A673 (cell line): ENCODE results near the gene CA7. TPM values are rescaled to one million over a fixed set of nuclear protein-coding genes. Genes with fewer than 3 reads are reported as not detected.
A peak's percentile ranks its signal among the peaks of the same experiment; 100 is the strongest.

Experiments used
- BruUV-seq: library from RNA; stranded (reverse); fragments of 400-500 nt; replicated peaks from 2 replicates; lab custom pipeline; 2021; lab: Mats Ljungman, UMichigan
- CTCF ChIA-PET: fragments of 300-600 bp; sonication (Branson Sonifier 250); formaldehyde crosslinking; loops from one replicate; lab custom pipeline; 2022; ENCODE audit warnings: antibody characterized with exemption; lab: Charles Lee
- POLR2A ChIA-PET: fragments of 300-600 bp; sonication (Branson Sonifier 250); formaldehyde crosslinking; loops from one replicate; lab custom pipeline; 2022; ENCODE audit warnings: antibody characterized with exemption; ENCODE audit not compliant: low non-redundant PET; lab: Charles Lee
- DNase-seq: peaks from one replicate; pipeline ENCODE4 v3.0.0-alpha.2; 2015; ENCODE audit warnings: low spot score
- H3K27ac ChIP-seq: fragments of 200-600 bp; sonication (generic); 2 replicates; pipeline ENCODE4 v1.5.1; 2016; ENCODE audit warnings: mixed run types, low read depth, mild to moderate bottlenecking, mixed read lengths, antibody characterized with exemption, low read length; ENCODE audit not compliant: poor library complexity, severe bottlenecking
- H3K27me3 ChIP-seq: fragments of 200-600 bp; sonication (generic); replicated peaks from 2 replicates; pipeline ENCODE4 v1.6.1; 2017; ENCODE audit warnings: mixed run types, low read depth, mild to moderate bottlenecking, mixed read lengths, antibody characterized with exemption, low read length; ENCODE audit not compliant: insufficient read depth, poor library complexity
- H3K36me3 ChIP-seq: fragments of 200-600 bp; sonication (generic); 2 replicates; pipeline ENCODE4 v1.6.1; 2016; ENCODE audit warnings: mixed run types, mild to moderate bottlenecking, mixed read lengths, antibody characterized with exemption, low read length; ENCODE audit not compliant: insufficient read depth, poor library complexity, severe bottlenecking
- H3K4me1 ChIP-seq: fragments of 200-600 bp; sonication (generic); 2 replicates; pipeline ENCODE4 v1.6.1; 2017; ENCODE audit warnings: mixed run types, mild to moderate bottlenecking, mixed read lengths, antibody characterized with exemption, low read length; ENCODE audit not compliant: insufficient read depth, poor library complexity, severe bottlenecking
- H3K4me3 ChIP-seq: fragments of 200-600 bp; sonication (generic); 2 replicates; pipeline ENCODE4 v1.5.1; 2016; ENCODE audit warnings: low read depth, mixed run types, mild to moderate bottlenecking, mixed read lengths, low read length; ENCODE audit not compliant: poor library complexity, severe bottlenecking
- H3K9me3 ChIP-seq: fragments of 200-600 bp; sonication (generic); 2 replicates; pipeline ENCODE4 v1.6.1; 2016; ENCODE audit warnings: mixed run types, low read depth, mild to moderate bottlenecking, mixed read lengths, antibody characterized with exemption, low read length; ENCODE audit not compliant: poor library complexity, severe bottlenecking
- EZH2 ChIP-seq: fragments of 200-600 bp; sonication (generic); IDR thresholded peaks from 2 replicates; pipeline ENCODE4 v1.6.1; 2017; ENCODE audit warnings: borderline replicate concordance, low read depth, mild to moderate bottlenecking, mixed read lengths, antibody characterized with exemption, low read length; ENCODE audit not compliant: poor library complexity, severe bottlenecking
- intact Hi-C: fragments of 100-400 bp; cut with micrococcal nuclease; formaldehyde crosslinking; loops from one replicate; pipeline ENCODE4 v1.10.0; 2022; ENCODE audit not compliant: unreplicated experiment
- total RNA-seq: library from RNA; stranded (reverse); gene quantifications from 2 replicates; pipeline ENCODE4 v1.2.3, GENCODE V29; 2021
- TF ChIP-seq, protein P1 (sequence below): fragments of 300-800, 200-600 bp; sonication (generic); conservative IDR thresholded peaks from 2 replicates; pipeline ENCODE4 v1.5.1; 2017; ENCODE audit warnings: low read depth, mild to moderate bottlenecking, antibody characterized with exemption, low read length, moderate library complexity, mixed read lengths

The CA7 gene
- total RNA-seq, 1 experiment from 2014 or later = not detected

GRCh38 chr16:66894055-66894454 is 49.8 kb downstream of the CA7 start:
- DNase-seq = no peak
- intact Hi-C loops = loop anchor here (10.0 kb wide), 1 partner anchor 261 kb away; the partner anchor contains the start of genes B3GNT9, FBXL8 and TRADD
- no peak overlapping the region for H3K27ac ChIP-seq
- BruUV-seq = no TSS peak
- TF ChIP-seq, protein P1, sequence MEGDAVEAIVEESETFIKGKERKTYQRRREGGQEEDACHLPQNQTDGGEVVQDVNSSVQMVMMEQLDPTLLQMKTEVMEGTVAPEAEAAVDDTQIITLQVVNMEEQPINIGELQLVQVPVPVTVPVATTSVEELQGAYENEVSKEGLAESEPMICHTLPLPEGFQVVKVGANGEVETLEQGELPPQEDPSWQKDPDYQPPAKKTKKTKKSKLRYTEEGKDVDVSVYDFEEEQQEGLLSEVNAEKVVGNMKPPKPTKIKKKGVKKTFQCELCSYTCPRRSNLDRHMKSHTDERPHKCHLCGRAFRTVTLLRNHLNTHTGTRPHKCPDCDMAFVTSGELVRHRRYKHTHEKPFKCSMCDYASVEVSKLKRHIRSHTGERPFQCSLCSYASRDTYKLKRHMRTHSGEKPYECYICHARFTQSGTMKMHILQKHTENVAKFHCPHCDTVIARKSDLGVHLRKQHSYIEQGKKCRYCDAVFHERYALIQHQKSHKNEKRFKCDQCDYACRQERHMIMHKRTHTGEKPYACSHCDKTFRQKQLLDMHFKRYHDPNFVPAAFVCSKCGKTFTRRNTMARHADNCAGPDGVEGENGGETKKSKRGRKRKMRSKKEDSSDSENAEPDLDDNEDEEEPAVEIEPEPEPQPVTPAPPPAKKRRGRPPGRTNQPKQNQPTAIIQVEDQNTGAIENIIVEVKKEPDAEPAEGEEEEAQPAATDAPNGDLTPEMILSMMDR = no peak
- no peak for TF ChIP-seq EZH2
- H3K4me3 ChIP-seq = no peak overlapping the region
- POLR2A ChIA-PET = no interaction called here
- H3K9me3 ChIP-seq = no peaks in the 10 kb centered on the region
- H3K36me3 ChIP-seq = peaks cover 3% of the 10 kb centered on the region
- no peaks in the 10 kb centered on the region for H3K27me3 ChIP-seq
- no peaks in the 10 kb centered on the region for H3K4me1 ChIP-seq
- CTCF ChIA-PET = interaction anchor here (0.6 kb wide), 1 partner anchor 23 kb away, joined by 3 read pairs; no protein-coding TSS in a partner anchor

- Histone ChIP-seq H3K4me1 (peaks cover 8% of the 10 kb centered on the region), H3K4me3 (no peak overlapping the region), H3K9me3 (no peaks in the 10 kb centered on the region), H3K27ac (no peak overlapping the region), H3K36me3 (no peaks in the 10 kb centered on the region), H3K27me3 (no peaks in the 10 kb centered on the region)
- CTCF ChIA-PET = interaction anchor here (0.5 to 1.6 kb wide), 4 partner anchors 34 to 275 kb away, joined by 3 to 11 read pairs (median 4); partner anchors contain the start of gene NOL3
- no TSS peak for BruUV-seq
- TF ChIP-seq, protein P1 = peak; percentile 87
- no peak for TF ChIP-seq EZH2
- intact Hi-C loops = loop anchor here (1.0 to 10.0 kb wide), 3 partner anchors 33 to 260 kb away; partner anchors contain the start of genes B3GNT9, FBXL8 and TRADD
- POLR2A ChIA-PET = no interaction called here
- peak; percentile 76 for DNase-seq
Measured at GRCh38 chr16:66894948-66895688, 50.9 kb downstream of the CA7 start.

DNA sequence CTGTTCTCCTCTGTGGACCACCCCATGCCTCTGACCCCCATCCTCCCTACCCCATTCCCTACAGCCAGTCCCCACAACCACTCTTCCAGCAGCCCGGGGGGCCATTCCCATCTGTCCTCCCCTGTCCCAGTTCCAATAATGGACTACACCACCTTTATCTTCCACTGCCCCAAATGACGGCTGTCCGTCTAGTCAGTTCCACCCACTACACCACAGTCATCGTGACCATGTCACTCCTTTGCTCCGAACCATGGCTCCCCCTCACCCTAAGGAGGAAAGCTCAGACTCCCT is 51.4 kb downstream of the CA7 start:
- Histone ChIP-seq H3K27ac (no peak overlapping the region), H3K4me1 (peaks cover 10% of the 10 kb centered on the region), H3K27me3 (no peaks in the 10 kb centered on the region), H3K4me3 (no peak overlapping the region), H3K9me3 (no peaks in the 10 kb centered on the region), H3K36me3 (no peaks in the 10 kb centered on the region)
- TF ChIP-seq EZH2 = no peak
- TF ChIP-seq, protein P1 = no peak
- POLR2A ChIA-PET = no interaction called here
- intact Hi-C loops = loop anchor here (1.0 to 10.0 kb wide), 3 partner anchors 33 to 259 kb away; partner anchors contain the start of genes B3GNT9, FBXL8 and TRADD
- no peak for DNase-seq
- BruUV-seq = no TSS peak
- CTCF ChIA-PET = interaction anchor here (0.6 to 1.6 kb wide), 3 partner anchors 33 to 275 kb away, joined by 4 to 11 read pairs (median 4); partner anchors contain the start of gene NOL3
